ENCODE measurements around the gene CA9.

CA9 gene

GRCh38 chr9:35652829-35653209, 20.9 kb upstream of the CA9 start:
- Mint-ChIP-seq H3K9me3 (peaks cover 2% of the 10 kb centered on the region), H3K27ac (no peak overlapping the region), H3K27me3 (ENCODE audit: low read depth, poor library complexity) (peaks cover 16% of the 10 kb centered on the region), H3K4me3 (no peak overlapping the region), H3K4me1 (peaks cover 34% of the 10 kb centered on the region), H3K36me3 (ENCODE audit: low read depth) (no peaks in the 10 kb centered on the region)
- no peak for DNase-seq
- TF ChIP-seq CTCF (IDR thresholded peaks at IDR 0.05) = no peak

GRCh38 chr9:35653611-35654010, 20.1 kb upstream of the CA9 start:
- no peak for DNase-seq
- Mint-ChIP-seq H3K27me3 (ENCODE audit: low read depth, poor library complexity) (peaks cover 20% of the 10 kb centered on the region), H3K4me3 (no peak overlapping the region), H3K27ac (no peak overlapping the region), H3K9me3 (peaks cover 4% of the 10 kb centered on the region), H3K36me3 (ENCODE audit: low read depth) (no peaks in the 10 kb centered on the region), H3K4me1 (peaks cover 26% of the 10 kb centered on the region)
- no peak for TF ChIP-seq CTCF (IDR thresholded peaks at IDR 0.05)

GRCh38 chr9:35656348-35656747, 17.4 kb upstream of the CA9 start:
- Mint-ChIP-seq H3K27me3 (ENCODE audit: low read depth, poor library complexity) (peaks cover 20% of the 10 kb centered on the region), H3K36me3 (ENCODE audit: low read depth) (peaks cover 16% of the 10 kb centered on the region), H3K4me3 (peak overlapping the region; percentile 84), H3K27ac (no peak overlapping the region), H3K9me3 (peaks cover 4% of the 10 kb centered on the region), H3K4me1 (peaks cover 40% of the 10 kb centered on the region)
- TF ChIP-seq CTCF (IDR thresholded peaks at IDR 0.05) = no peak
- DNase-seq = no peak

- Mint-ChIP-seq H3K27ac (peak overlapping the region; percentile 100), H3K4me3 (peak overlapping the region; percentile 84), H3K36me3 (ENCODE audit: low read depth) (peaks cover 20% of the 10 kb centered on the region), H3K27me3 (ENCODE audit: low read depth, poor library complexity) (peaks cover 20% of the 10 kb centered on the region), H3K9me3 (peaks cover 4% of the 10 kb centered on the region), H3K4me1 (peaks cover 44% of the 10 kb centered on the region)
- no peak for TF ChIP-seq CTCF (IDR thresholded peaks at IDR 0.05)
- no peak for DNase-seq
Observed at GRCh38 chr9:35656831-35657545, 16.7 kb upstream of the CA9 start.

GRCh38 chr9:35657546-35658136, 16.1 kb upstream of the CA9 start, which contains the start of gene RMRP:
Gene RMRP (minus strand): TSS chr9:35658019.
- no peak for TF ChIP-seq CTCF (IDR thresholded peaks at IDR 0.05)
- peak; percentile 93 for DNase-seq
- Mint-ChIP-seq H3K9me3 (peaks cover 4% of the 10 kb centered on the region), H3K27me3 (ENCODE audit: low read depth, poor library complexity) (peaks cover 20% of the 10 kb centered on the region), H3K27ac (peak within 1 kb of the TSS; percentile 100), H3K36me3 (ENCODE audit: low read depth) (peaks cover 25% of the 10 kb centered on the region), H3K4me3 (peak within 1 kb of the TSS; percentile 86), H3K4me1 (peaks cover 50% of the 10 kb centered on the region)

Data from nephron progenitor cell (in vitro differentiated cells).